Measurements from ENCODE around the gene CARD9. TPM values are rescaled to one million over a fixed set of nuclear protein-coding genes. Genes with fewer than 3 reads are reported as not detected.

The CARD9 gene
- total and polyA plus RNA-seq, 2 of the 8 experiments (the other 6 are each of a cell fraction or from before 2014, with no cell fraction given): 0.15 to 1.1 TPM

DNA sequence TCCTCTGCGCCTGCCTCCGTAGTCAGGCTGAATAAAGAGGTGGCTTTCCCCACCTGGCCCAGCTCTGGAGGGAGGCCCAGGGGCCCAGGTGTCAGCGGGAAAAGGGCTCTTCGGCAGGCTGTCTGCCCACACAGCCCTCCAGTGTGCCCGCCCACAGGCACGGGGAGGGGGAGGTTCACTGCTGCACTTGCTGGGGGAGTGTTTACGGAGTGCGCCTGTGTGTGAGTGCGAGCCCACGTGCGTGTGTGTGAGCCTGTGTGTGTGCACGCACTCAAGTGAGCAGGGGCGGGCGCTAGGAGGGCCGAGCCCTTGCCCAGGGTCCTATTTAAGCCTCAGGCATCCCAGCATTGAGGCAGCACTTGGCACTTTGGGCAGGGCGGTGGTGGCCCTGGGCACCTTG, 20.8 kb downstream of the CARD9 start:
- DNase-seq (ENCODE audit: low read depth in 1 of 2, low spot score in 2 of 2) (no peak), FAIRE-seq (no peak)
- H4K20me1 ChIP-seq (replicated peaks in 1 of 2; ENCODE audit: control insufficient read depth in 1 of 2, insufficient read depth in 2 of 2, low read length in 2 of 2): no peaks in the 10 kb centered on the region
- H4K8ac ChIP-seq (ENCODE audit: extremely low read depth, insufficient read depth, low read length): peak overlapping the region; percentile 68
- no peak overlapping the region for H3K18ac ChIP-seq (ENCODE audit: extremely low read depth, low read length)
- H3K79me2 ChIP-seq (ENCODE audit: control insufficient read depth in 1 of 2, insufficient read depth in 2 of 2, low read length in 2 of 2): no peaks in the 10 kb centered on the region
- no peak overlapping the region for H2AFZ ChIP-seq (ENCODE audit: low read length)
- no peak overlapping the region for H3K4me3 ChIP-seq (ENCODE audit: extremely low read depth in 1 of 4, insufficient read depth in 2 of 4, low read depth in 3 of 4, low read length in 4 of 4)
- no peak overlapping the region for H3K23ac ChIP-seq (ENCODE audit: insufficient read length)
- H2BK20ac ChIP-seq (ENCODE audit: low read length): no peak overlapping the region
- no peaks in the 10 kb centered on the region for H3K36me3 ChIP-seq (ENCODE audit: control insufficient read depth in 2 of 4, insufficient read depth in 4 of 4, low read length in 3 of 4)
- no peak overlapping the region for H2BK120ac ChIP-seq (replicated peaks; ENCODE audit: low read depth, low read length)
- H2BK5ac ChIP-seq (ENCODE audit: low read depth, low read length): no peak overlapping the region
- no peak overlapping the region for H4K91ac ChIP-seq (replicated peaks; ENCODE audit: insufficient read length, low read length)
- no peak overlapping the region for H3K56ac ChIP-seq (replicated peaks; ENCODE audit: insufficient read length, low read depth, low read length)
- no peak overlapping the region for H2BK12ac ChIP-seq (ENCODE audit: low read depth, low read length)
- CTCF ChIA-PET (ENCODE audit: partially characterized antibody): interaction anchor here (1.2 kb wide), 1 partner anchor 13 kb away, joined by 4 read pairs; no protein-coding TSS in a partner anchor
- H3K14ac ChIP-seq (ENCODE audit: insufficient read length): no peak overlapping the region
- no peak overlapping the region for H4K5ac ChIP-seq (ENCODE audit: insufficient read length, low read depth, low read length)
- H3K23me2 ChIP-seq (ENCODE audit: low read depth, low read length): no peaks in the 10 kb centered on the region
- H3K4me2 ChIP-seq (ENCODE audit: insufficient read depth in 1 of 2, low read depth in 2 of 2, low read length in 2 of 2): no peak overlapping the region
- H2AK5ac ChIP-seq (ENCODE audit: low read depth, low read length): no peak overlapping the region
- no peaks in the 10 kb centered on the region; a peak in 2 of 7 replicates for H3K27me3 ChIP-seq (replicated peaks in 1 of 4; ENCODE audit: control insufficient read depth in 3 of 4, extremely low read depth in 1 of 4, insufficient read depth in 3 of 4, low read length in 3 of 4)
- no peak overlapping the region for H3K27ac ChIP-seq (ENCODE audit: low read depth, low read length)
- POLR2A ChIA-PET (ENCODE audit: partially characterized antibody): no interaction called here
- WGBS, 2 experiments (ENCODE audit: extremely low coverage in 1 of 2, insufficient coverage in 1 of 2, insufficient read length in 1 of 2, insufficient replicate concordance in 2 of 2, low coverage in 1 of 2, low lambda C conversion rate in 2 of 2, missing lambda C conversion rate in 1 of 2): 88% methylated on average over 16 of the region's 16 CpGs; no CpG with 5 or more reads in 1 of the 2 experiments
- H3K4me1 ChIP-seq (replicated peaks in 1 of 4; ENCODE audit: control insufficient read depth in 3 of 4, insufficient read depth in 4 of 4, low read length in 3 of 4): no peaks in the 10 kb centered on the region
- H3K9me3 ChIP-seq (ENCODE audit: insufficient read depth in 2 of 2, low read depth in 1 of 2, low read length in 1 of 2): no peaks in the 10 kb centered on the region
- H3K9ac ChIP-seq (replicated peaks in 1 of 4; ENCODE audit: extremely low read depth in 1 of 4, low read depth in 3 of 4, low read length in 3 of 4): no peak overlapping the region
- no peaks in the 10 kb centered on the region for H3K79me1 ChIP-seq (ENCODE audit: low read depth, low read length)
- no peak overlapping the region for H3K4ac ChIP-seq (replicated peaks; ENCODE audit: insufficient read length, low read depth, low read length)
- H2BK15ac ChIP-seq (ENCODE audit: low read length): no peak overlapping the region
- no peak for TF ChIP-seq SP2 (IDR thresholded peaks at IDR 0.05; ENCODE audit: low read length)
- TF ChIP-seq RXRA (IDR thresholded peaks at IDR 0.05; ENCODE audit: insufficient read depth, low read depth, low read length): no peak
- no peak for TF ChIP-seq SIRT6 (IDR thresholded peaks at IDR 0.05; ENCODE audit: low read length)
- TF ChIP-seq, protein P1, sequence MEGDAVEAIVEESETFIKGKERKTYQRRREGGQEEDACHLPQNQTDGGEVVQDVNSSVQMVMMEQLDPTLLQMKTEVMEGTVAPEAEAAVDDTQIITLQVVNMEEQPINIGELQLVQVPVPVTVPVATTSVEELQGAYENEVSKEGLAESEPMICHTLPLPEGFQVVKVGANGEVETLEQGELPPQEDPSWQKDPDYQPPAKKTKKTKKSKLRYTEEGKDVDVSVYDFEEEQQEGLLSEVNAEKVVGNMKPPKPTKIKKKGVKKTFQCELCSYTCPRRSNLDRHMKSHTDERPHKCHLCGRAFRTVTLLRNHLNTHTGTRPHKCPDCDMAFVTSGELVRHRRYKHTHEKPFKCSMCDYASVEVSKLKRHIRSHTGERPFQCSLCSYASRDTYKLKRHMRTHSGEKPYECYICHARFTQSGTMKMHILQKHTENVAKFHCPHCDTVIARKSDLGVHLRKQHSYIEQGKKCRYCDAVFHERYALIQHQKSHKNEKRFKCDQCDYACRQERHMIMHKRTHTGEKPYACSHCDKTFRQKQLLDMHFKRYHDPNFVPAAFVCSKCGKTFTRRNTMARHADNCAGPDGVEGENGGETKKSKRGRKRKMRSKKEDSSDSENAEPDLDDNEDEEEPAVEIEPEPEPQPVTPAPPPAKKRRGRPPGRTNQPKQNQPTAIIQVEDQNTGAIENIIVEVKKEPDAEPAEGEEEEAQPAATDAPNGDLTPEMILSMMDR (IDR thresholded peaks at IDR 0.05; ENCODE audit: control extremely low read depth in 1 of 3, insufficient read depth in 1 of 3, low read depth in 1 of 3, low read length in 3 of 3): no peak
- TF ChIP-seq EGR1 (IDR thresholded peaks at IDR 0.05; ENCODE audit: borderline replicate concordance, low read depth, low read length): no peak
- TF ChIP-seq SRF (IDR thresholded peaks at IDR 0.05; ENCODE audit: low read depth, low read length): no peak
- no peak for TF ChIP-seq RAD21 (IDR thresholded peaks at IDR 0.05 in 1 of 2, conservative IDR thresholded peaks at IDR 0.05 in 1 of 2; ENCODE audit: low read depth in 2 of 2, low read length in 2 of 2)
- TF ChIP-seq RBBP5 (IDR thresholded peaks at IDR 0.05; ENCODE audit: borderline replicate concordance, low read depth, low read length): no peak
- TF ChIP-seq, protein P2, sequence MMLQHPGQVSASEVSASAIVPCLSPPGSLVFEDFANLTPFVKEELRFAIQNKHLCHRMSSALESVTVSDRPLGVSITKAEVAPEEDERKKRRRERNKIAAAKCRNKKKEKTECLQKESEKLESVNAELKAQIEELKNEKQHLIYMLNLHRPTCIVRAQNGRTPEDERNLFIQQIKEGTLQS (IDR thresholded peaks at IDR 0.05; ENCODE audit: insufficient read depth, low read depth, low read length): no peak
- no peak for TF ChIP-seq CTBP2 (IDR thresholded peaks at IDR 0.05; ENCODE audit: borderline replicate concordance, insufficient read depth, insufficient read length, low read length)
- no peak for TF ChIP-seq CREB1 (IDR thresholded peaks at IDR 0.05)
- TF ChIP-seq TAF1 (IDR thresholded peaks at IDR 0.05; ENCODE audit: low read depth, low read length): no peak
